Cardiac fibroblast (primary cell): ENCODE data around the gene LRRTM2.
"Not testable (repeated sequence)": the region's sequence is repeated elsewhere in the genome, so short reads cannot be mapped to it uniquely, and the experiment has no call there.

Experiments
- DNase-seq, 2 donors: peaks; one replicate each; pipeline versions ENCODE4 v3.0.0 to v3.0.0-alpha.2; 2010; ENCODE audit warnings: low read depth in 2 of 2
- H3K4me3 ChIP-seq, 2 donors: replicated peaks in 1 of 2; 1 replicate in 1 of 2; 2 replicates in 1 of 2; pipeline ENCODE4 v1.5.1; 2011; ENCODE audit warnings: low read depth in 2 of 2, low read length in 2 of 2, mild to moderate bottlenecking in 2 of 2, moderate library complexity in 1 of 2
- TF ChIP-seq, protein P1 (sequence below): IDR thresholded peaks from one replicate; pipeline ENCODE4 v1.5.1; 2011; ENCODE audit warnings: low read depth, mild to moderate bottlenecking, low read length, inconsistent platforms

The LRRTM2 gene, protein sequence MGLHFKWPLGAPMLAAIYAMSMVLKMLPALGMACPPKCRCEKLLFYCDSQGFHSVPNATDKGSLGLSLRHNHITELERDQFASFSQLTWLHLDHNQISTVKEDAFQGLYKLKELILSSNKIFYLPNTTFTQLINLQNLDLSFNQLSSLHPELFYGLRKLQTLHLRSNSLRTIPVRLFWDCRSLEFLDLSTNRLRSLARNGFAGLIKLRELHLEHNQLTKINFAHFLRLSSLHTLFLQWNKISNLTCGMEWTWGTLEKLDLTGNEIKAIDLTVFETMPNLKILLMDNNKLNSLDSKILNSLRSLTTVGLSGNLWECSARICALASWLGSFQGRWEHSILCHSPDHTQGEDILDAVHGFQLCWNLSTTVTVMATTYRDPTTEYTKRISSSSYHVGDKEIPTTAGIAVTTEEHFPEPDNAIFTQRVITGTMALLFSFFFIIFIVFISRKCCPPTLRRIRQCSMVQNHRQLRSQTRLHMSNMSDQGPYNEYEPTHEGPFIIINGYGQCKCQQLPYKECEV

DNA sequence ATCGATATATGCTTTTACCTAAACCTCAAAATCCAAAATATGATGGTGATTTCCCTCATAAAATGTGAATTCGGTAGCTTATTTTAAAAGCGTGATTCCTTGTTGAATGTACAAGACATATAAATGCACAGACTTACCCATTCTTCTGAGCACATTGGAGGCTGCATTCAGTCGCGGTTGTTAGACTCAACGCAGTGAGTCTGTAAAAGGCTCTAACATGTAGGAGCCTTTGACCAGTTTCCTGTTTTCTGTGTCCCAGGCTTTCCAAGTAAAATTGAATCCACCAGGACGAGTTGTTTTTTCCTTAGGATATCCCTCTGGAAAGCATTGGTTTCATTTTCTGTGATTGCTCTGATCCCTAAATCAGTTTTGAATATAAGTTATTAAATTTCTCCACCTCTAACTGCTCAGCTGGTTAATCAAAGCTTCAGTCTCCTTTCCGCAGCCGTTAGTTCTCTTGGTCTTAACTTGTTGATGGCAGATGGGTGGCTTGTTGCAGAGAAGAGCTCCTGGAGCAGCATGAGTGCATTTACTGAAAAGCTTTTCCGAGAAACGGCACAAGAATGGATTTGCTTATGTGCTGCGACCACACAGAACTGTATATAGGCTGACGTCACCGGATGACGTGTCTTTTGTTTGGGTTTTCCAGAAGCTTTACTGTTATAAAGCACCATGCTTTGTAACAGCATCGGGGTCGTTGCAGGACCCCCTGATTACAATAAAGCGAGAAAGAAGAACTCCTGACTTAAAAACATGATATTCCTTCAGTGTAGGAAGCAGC is at the start of gene LRRTM2:
Gene LRRTM2 (minus strand): TSS at position 565 of the 781 bp plus-strand sequence. CDS start 424 bp downstream, at position 141.
- H3K4me3 ChIP-seq = no peak within 1 kb of the TSS

DNA sequence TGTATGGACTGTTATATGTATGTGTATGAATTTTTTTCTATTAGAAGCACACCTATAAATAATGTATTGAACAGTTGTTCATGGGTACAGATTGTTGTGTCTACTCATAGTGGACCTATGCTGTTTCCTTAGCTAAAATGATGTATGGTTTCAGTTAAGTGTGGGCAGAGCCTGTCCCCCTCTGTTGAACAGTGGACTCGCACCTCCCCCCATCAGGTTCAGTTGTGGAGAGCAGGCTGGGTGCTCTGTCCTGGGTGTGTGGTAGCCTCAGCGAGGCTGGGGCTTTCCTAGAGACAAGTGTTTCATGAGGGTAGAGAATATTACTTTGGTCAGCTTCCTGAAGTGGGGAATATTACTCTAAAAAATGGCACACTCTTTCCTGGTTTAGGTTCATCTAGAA is 47.4 kb upstream of the LRRTM2 start:
- TF ChIP-seq, protein P1, sequence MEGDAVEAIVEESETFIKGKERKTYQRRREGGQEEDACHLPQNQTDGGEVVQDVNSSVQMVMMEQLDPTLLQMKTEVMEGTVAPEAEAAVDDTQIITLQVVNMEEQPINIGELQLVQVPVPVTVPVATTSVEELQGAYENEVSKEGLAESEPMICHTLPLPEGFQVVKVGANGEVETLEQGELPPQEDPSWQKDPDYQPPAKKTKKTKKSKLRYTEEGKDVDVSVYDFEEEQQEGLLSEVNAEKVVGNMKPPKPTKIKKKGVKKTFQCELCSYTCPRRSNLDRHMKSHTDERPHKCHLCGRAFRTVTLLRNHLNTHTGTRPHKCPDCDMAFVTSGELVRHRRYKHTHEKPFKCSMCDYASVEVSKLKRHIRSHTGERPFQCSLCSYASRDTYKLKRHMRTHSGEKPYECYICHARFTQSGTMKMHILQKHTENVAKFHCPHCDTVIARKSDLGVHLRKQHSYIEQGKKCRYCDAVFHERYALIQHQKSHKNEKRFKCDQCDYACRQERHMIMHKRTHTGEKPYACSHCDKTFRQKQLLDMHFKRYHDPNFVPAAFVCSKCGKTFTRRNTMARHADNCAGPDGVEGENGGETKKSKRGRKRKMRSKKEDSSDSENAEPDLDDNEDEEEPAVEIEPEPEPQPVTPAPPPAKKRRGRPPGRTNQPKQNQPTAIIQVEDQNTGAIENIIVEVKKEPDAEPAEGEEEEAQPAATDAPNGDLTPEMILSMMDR = no peak
- H3K4me3 ChIP-seq = no peak overlapping the region
- DNase-seq = no peak

More for the DNA sequence above, at the start of gene LRRTM2:
- TF ChIP-seq, protein P1 = no peak
- peak; percentile 33 to 54 for DNase-seq

DNA sequence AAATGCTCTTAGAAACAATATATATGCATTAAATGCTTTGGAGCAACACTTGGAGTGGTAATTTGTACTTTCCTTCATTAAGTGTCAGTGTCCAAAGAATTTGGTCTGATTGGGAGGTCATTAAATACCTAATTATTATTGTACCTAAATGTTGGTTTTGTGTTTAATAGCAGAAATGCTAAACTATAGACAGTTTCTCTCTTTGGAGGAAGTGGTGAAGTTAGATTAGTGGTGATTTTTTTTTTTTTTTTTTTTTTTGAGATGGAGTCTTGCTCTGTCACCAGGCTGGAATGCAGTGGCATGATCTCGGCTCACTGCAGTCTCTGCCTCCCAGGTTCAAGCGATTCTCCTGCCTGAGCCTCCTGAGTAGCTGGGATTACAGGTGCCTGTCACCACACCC is 46.2 kb upstream of the LRRTM2 start:
- H3K4me3 ChIP-seq, DNase-seq: not testable (repeated sequence)

DNA sequence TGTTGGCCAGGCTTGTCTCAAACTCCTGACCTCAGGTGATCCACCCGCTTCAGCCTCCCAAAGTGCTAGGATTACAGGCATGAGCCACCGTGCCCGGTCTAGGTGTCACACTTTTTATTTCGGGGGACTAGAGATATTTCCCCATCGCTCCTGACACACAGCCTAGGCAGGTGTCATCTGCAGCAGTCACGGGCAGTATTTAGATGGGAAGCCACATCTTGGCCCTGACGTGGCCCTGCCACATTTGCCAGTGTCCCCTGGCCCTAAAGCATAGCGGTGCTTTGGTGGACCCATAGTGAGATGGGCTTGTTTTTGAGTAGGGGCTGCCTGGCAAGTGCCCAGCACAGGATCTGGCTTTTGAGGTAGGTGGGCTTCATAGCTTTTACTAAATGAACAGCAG is 45.0 kb upstream of the LRRTM2 start:
- no peak overlapping the region for H3K4me3 ChIP-seq
- TF ChIP-seq, protein P1 = no peak
- no peak for DNase-seq

DNA sequence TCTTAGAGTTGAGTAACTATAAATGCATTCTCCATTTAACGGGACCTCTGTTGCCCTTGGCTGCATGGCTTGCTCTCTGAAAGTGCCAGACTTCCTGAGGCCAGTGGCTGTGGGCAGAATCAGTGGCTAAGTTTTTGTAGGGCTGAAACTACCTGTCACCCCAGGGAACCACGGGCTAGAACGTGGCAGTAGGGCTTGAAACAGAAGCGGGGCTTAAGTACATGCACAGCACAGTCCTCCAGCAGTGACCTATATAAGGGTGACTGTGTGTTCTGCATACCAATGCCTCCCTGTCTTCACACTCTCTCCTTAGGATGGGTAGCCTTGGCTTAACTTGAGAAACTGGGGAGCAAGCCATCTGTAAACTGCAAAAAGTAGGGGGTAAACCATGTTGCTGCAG is 43.6 kb upstream of the LRRTM2 start:
- TF ChIP-seq, protein P1 = no peak
- no peak overlapping the region for H3K4me3 ChIP-seq
- no peak for DNase-seq

DNA sequence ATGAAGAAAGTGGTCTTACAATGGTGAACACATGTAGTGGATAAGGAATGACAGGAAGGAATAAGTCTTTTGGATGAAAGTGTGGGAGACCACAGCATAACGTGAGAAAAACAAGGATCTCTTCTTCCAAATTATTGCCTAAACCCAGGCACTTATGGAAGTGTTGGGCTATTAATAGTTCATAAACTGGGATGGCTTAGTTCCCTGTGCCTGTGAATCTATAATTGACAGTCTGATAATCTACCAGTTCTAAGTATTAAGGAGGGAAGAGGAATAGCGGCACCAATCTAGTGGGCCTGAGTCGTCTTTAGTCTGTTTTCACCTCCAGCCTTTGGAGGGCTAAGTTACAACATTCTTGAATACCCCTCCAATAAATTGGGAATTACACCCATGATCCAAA is 39.2 kb upstream of the LRRTM2 start:
- H3K4me3 ChIP-seq = no peak overlapping the region
- TF ChIP-seq, protein P1 = no peak

DNA sequence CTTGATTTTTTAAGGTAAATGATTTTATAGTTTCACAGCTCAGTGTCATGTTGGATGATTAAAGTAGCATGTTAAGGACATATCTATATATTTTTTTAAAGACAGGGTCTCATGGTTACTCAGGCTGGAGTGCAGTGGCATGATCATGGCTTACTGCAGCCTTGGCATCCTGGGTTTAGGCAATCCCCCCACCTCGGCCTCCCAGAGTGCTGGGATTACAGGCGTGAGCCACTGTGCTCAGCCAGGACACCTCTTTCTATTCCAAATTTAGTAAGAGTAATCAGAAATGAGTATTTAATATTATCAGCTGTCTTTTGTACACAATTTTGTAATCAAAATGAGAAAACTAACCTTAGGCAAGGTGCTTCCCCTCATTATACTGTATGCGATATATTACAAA is 38.6 kb upstream of the LRRTM2 start:
- DNase-seq = no peak
- TF ChIP-seq, protein P1 = no peak
- H3K4me3 ChIP-seq = no peak overlapping the region

More for the DNA sequence above, 39.2 kb upstream of the LRRTM2 start:
- DNase-seq = no peak
